HepG2 (cell line): ENCODE data around the gene TSHZ2. TPM values are rescaled to one million over a fixed set of nuclear protein-coding genes. Genes with fewer than 3 reads are reported as not detected.

Experiments
- CAMTA2 ChIP-seq: sonication (generic); formaldehyde crosslinking; IDR thresholded peaks from 2 replicates; pipeline ENCODE4 v1.4.0; 2020; ENCODE audit warnings: mild to moderate bottlenecking, missing genetic modification reagents, borderline replicate concordance
- CREB1 ChIP-seq, 2 experiments: fragments of 450-650 bp in 1 of 2; IDR thresholded peaks; 2 replicates each; pipeline ENCODE4 v1.6.1; 2016 to 2017; ENCODE audit warnings: control low read depth in 1 of 2, mild to moderate bottlenecking in 1 of 2, missing compliant biosample characterization in 1 of 2, missing genetic modification characterization in 1 of 2
- ETV6 ChIP-seq: sonication (generic); formaldehyde crosslinking; conservative IDR thresholded peaks from 2 replicates; pipeline ENCODE4 v1.4.0; 2020; ENCODE audit warnings: missing genetic modification reagents
- GABPA ChIP-seq, 2 experiments: IDR thresholded peaks; 2 replicates each; pipeline ENCODE4 v1.6.1; 2011 to 2016; ENCODE audit warnings: low read depth in 2 of 2, low read length in 1 of 2, missing biosample characterization in 1 of 2, missing genetic modification characterization in 1 of 2
- GLMP ChIP-seq: sonication (generic); formaldehyde crosslinking; IDR thresholded peaks from 2 replicates; pipeline ENCODE4 v1.9.0; 2021; ENCODE audit warnings: missing genetic modification reagents, mild to moderate bottlenecking, borderline replicate concordance
- GTF3A ChIP-seq: sonication (generic); formaldehyde crosslinking; conservative IDR thresholded peaks from 2 replicates; pipeline ENCODE4 v1.4.0; 2020; ENCODE audit warnings: mild to moderate bottlenecking, missing genetic modification reagents
- HNRNPK ChIP-seq: fragments of 200-400 bp; formaldehyde crosslinking; IDR thresholded peaks from 2 replicates; pipeline ENCODE4 v1.6.1; 2018; ENCODE audit warnings: low read length, low read depth, moderate library complexity, mild to moderate bottlenecking; ENCODE audit not compliant: poor library complexity, severe bottlenecking
- JUN ChIP-seq: sonication (generic); formaldehyde crosslinking; IDR thresholded peaks from 2 replicates; pipeline ENCODE4 v1.4.0; 2020; ENCODE audit warnings: mild to moderate bottlenecking, missing genetic modification reagents
- MAX ChIP-seq: IDR thresholded peaks from 2 replicates; pipeline ENCODE4 v1.6.1; 2012; ENCODE audit warnings: inconsistent platforms
- MTF2 ChIP-seq: sonication (generic); formaldehyde crosslinking; IDR thresholded peaks from 2 replicates; pipeline ENCODE4 v1.5.0; 2020; ENCODE audit warnings: missing genetic modification reagents, borderline replicate concordance
- NCOA2 ChIP-seq: sonication (generic); formaldehyde crosslinking; IDR thresholded peaks from 2 replicates; pipeline ENCODE4 v1.8.0; 2022; ENCODE audit warnings: inconsistent platforms
- POLR2G ChIP-seq: fragments of 200-400 bp; formaldehyde crosslinking; IDR thresholded peaks from 2 replicates; pipeline ENCODE4 v1.6.1; 2018; ENCODE audit warnings: mild to moderate bottlenecking, low read depth, low read length, moderate library complexity
- TAF15 ChIP-seq: fragments of 200-400 bp; formaldehyde crosslinking; IDR thresholded peaks from one replicate; pipeline ENCODE4 v1.6.1; 2018; ENCODE audit warnings: mild to moderate bottlenecking, low read depth, low read length; ENCODE audit not compliant: poor library complexity, severe bottlenecking
- U2AF1 ChIP-seq: fragments of 200-400 bp; formaldehyde crosslinking; optimal IDR thresholded peaks from 2 replicates; pipeline ENCODE3; 2017; ENCODE audit warnings: mild to moderate bottlenecking, low read depth, low read length
- XBP1 ChIP-seq: sonication (generic); formaldehyde crosslinking; IDR thresholded peaks from 2 replicates; pipeline ENCODE4 v1.5.0; 2020; ENCODE audit warnings: missing genetic modification reagents
- ZNF34 ChIP-seq: sonication (generic); formaldehyde crosslinking; IDR thresholded peaks from 2 replicates; pipeline ENCODE4 v1.4.0; 2020; ENCODE audit warnings: mild to moderate bottlenecking, missing genetic modification reagents, borderline replicate concordance
- ZNF430 ChIP-seq: sonication (generic); formaldehyde crosslinking; IDR thresholded peaks from 2 replicates; pipeline ENCODE4 v1.9.0; 2021; ENCODE audit warnings: mild to moderate bottlenecking, missing genetic modification reagents
- ZNF761 ChIP-seq: sonication (generic); formaldehyde crosslinking; conservative IDR thresholded peaks from 2 replicates; pipeline ENCODE4 v1.4.0; 2020; ENCODE audit warnings: mild to moderate bottlenecking, missing genetic modification reagents
- ZNF782 ChIP-seq: sonication (generic); formaldehyde crosslinking; IDR thresholded peaks from 2 replicates; pipeline ENCODE4 v1.4.0; 2020; ENCODE audit warnings: missing genetic modification reagents, mild to moderate bottlenecking, borderline replicate concordance
- ZNF788 ChIP-seq: sonication (generic); formaldehyde crosslinking; IDR thresholded peaks from 2 replicates; pipeline ENCODE4 v1.5.0; 2020; ENCODE audit warnings: mild to moderate bottlenecking, missing genetic modification reagents, borderline replicate concordance
- ZNF850 ChIP-seq: sonication (generic); formaldehyde crosslinking; conservative IDR thresholded peaks from 2 replicates; pipeline ENCODE4 v1.9.0; 2021; ENCODE audit warnings: mild to moderate bottlenecking, missing genetic modification reagents
- polyA plus RNA-seq, 8 experiments: library from polyadenylated mRNA; depleted of rRNA in 3 of 8; stranded (reverse) in 7 of 8; unstranded in 1 of 8; fragments of >200 nt; fragmentation: Illumina TruSeq in 4 of 8; extraction: Trizol in 4 of 8; gene quantifications; 2 replicates each; pipeline versions ENCODE4 v1.2.1 to v1.2.3, GENCODE V29; 2011 to 2016; ENCODE audit warnings: low read depth in 4 of 8, missing spikeins in 1 of 8, mixed read lengths in 1 of 8; ENCODE audit not compliant: insufficient read depth in 1 of 8
- total RNA-seq, 5 experiments: library from RNA; depleted of rRNA; stranded (reverse); fragments of >200 nt; fragmentation: Illumina TruSeq; extraction: Trizol; gene quantifications; 2 replicates each; pipeline ENCODE4 v1.2.3, GENCODE V29; 2016; ENCODE audit warnings: low read depth in 1 of 5
- TF ChIP-seq, protein P1 (sequence below): sonication (generic); formaldehyde crosslinking; IDR thresholded peaks from 2 replicates; pipeline ENCODE4 v1.9.0; 2021; ENCODE audit warnings: missing genetic modification reagents, borderline replicate concordance
- TF ChIP-seq, protein P2 (sequence below): sonication (generic); formaldehyde crosslinking; IDR thresholded peaks from 2 replicates; pipeline ENCODE4 v1.8.0; 2022; ENCODE audit warnings: missing genetic modification reagents, mild to moderate bottlenecking, inconsistent platforms, borderline replicate concordance

Gene TSHZ2
- total and polyA plus RNA-seq, 2 of the 13 experiments (the other 11 are each of a cell fraction or from before 2014, with no cell fraction given) = 0.01 TPM; not detected in 1

GRCh38 chr20:53080969-53081871, 109.1 kb downstream of the TSHZ2 start (continued):
- TF ChIP-seq ZNF782 (CRISPR knock-in tag) (no peak), XBP1 (peak; percentile 67; the same call in 1 of the 2 replicates), MAX (peak; percentile 87), ZNF850 (CRISPR knock-in tag) (no peak), HNRNPK (no peak), ZNF761 (CRISPR knock-in tag) (no peak), TAF15 (no peak), MTF2 (CRISPR knock-in tag) (no peak), POLR2G (no peak; the same call in 1 of the 2 replicates), NCOA2 (CRISPR knock-in tag) (peak; percentile 94), GLMP (CRISPR knock-in tag) (no peak), CAMTA2 (CRISPR knock-in tag) (no peak), GABPA (IDR thresholded peaks at IDR 0.05; ENCODE audit: low read depth, low read length) (peak; percentile 26; the same call in 1 of the 2 replicates), GABPA (CRISPR knock-in tag; IDR thresholded peaks at IDR 0.05; ENCODE audit: low read depth) (peak; percentile 85), ZNF788 (CRISPR knock-in tag) (peak; percentile 98), ZNF430 (CRISPR knock-in tag) (no peak; the same call in 1 of the 2 replicates), ETV6 (CRISPR knock-in tag) (peak; percentile 78; the same call in 1 of the 2 replicates), CREB1 (IDR thresholded peaks at IDR 0.05) (peak; percentile 71), CREB1 (CRISPR knock-in tag; IDR thresholded peaks at IDR 0.05) (peak; percentile 66), U2AF1 (no peak), ZNF34 (CRISPR knock-in tag) (no peak), GTF3A (CRISPR knock-in tag) (no peak), JUN (CRISPR knock-in tag) (peak; percentile 99)
- TF ChIP-seq, protein P1, sequence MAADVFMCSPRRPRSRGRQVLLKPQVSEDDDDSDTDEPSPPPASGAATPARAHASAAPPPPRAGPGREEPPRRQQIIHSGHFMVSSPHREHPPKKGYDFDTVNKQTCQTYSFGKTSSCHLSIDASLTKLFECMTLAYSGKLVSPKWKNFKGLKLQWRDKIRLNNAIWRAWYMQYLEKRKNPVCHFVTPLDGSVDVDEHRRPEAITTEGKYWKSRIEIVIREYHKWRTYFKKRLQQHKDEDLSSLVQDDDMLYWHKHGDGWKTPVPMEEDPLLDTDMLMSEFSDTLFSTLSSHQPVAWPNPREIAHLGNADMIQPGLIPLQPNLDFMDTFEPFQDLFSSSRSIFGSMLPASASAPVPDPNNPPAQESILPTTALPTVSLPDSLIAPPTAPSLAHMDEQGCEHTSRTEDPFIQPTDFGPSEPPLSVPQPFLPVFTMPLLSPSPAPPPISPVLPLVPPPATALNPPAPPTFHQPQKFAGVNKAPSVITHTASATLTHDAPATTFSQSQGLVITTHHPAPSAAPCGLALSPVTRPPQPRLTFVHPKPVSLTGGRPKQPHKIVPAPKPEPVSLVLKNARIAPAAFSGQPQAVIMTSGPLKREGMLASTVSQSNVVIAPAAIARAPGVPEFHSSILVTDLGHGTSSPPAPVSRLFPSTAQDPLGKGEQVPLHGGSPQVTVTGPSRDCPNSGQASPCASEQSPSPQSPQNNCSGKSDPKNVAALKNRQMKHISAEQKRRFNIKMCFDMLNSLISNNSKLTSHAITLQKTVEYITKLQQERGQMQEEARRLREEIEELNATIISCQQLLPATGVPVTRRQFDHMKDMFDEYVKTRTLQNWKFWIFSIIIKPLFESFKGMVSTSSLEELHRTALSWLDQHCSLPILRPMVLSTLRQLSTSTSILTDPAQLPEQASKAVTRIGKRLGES (CRISPR knock-in tag) = peak; percentile 20; the same call in 1 of the 2 replicates
- TF ChIP-seq, protein P2, sequence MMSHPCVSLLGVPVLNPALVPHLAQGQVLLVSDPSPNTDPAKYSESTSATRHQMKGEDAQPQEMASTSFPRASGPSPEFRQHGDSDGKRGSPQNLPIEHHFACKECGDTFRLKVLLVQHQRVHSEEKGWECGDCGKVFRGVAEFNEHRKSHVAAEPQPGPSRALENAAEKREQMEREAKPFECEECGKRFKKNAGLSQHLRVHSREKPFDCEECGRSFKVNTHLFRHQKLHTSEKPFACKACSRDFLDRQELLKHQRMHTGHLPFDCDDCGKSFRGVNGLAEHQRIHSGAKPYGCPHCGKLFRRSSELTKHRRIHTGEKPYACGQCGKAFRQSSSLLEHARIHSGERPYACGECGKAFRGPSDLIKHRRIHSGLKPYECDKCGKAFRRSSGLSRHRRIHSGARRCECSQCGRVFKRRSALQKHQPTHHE (CRISPR knock-in tag) = no peak
